ENCODE measurements around the gene AKR7A2.
A peak's percentile ranks its signal among the peaks of the same experiment; 100 is the strongest.

Gene AKR7A2

GRCh38 chr1:19311503-19311930, 427 bp downstream of the AKR7A2 start:
- peak; percentile 49 for ATAC-seq
- TF ChIP-seq ZFP30 (CRISPR knock-in tag; IDR thresholded peaks at IDR 0.05) (no peak), PPARA (CRISPR knock-in tag; IDR thresholded peaks at IDR 0.05; ENCODE audit: borderline replicate concordance) (no peak), ZNF70 (CRISPR knock-in tag; IDR thresholded peaks at IDR 0.05) (no peak), GLIS3 (CRISPR knock-in tag; IDR thresholded peaks at IDR 0.05) (no peak), ZC3H10 (CRISPR knock-in tag; IDR thresholded peaks at IDR 0.05) (no peak), PATZ1 (CRISPR knock-in tag; IDR thresholded peaks at IDR 0.05; ENCODE audit: borderline replicate concordance) (no peak), TCF4 (CRISPR knock-in tag; IDR thresholded peaks at IDR 0.05; ENCODE audit: borderline replicate concordance) (no peak), ARNTL (CRISPR knock-in tag; IDR thresholded peaks at IDR 0.05; ENCODE audit: borderline replicate concordance, low read depth) (no peak), SNAI2 (CRISPR knock-in tag; IDR thresholded peaks at IDR 0.05) (no peak), TOX (CRISPR knock-in tag; IDR thresholded peaks at IDR 0.05; ENCODE audit: borderline replicate concordance) (no peak), CSDC2 (CRISPR knock-in tag; IDR thresholded peaks at IDR 0.05) (no peak), ZNF565 (CRISPR knock-in tag; conservative IDR thresholded peaks at IDR 0.05; ENCODE audit: low read depth) (no peak), ZNF8 (CRISPR knock-in tag; IDR thresholded peaks at IDR 0.05) (no peak), ESRRG (CRISPR knock-in tag; IDR thresholded peaks at IDR 0.05) (no peak), ISL1 (CRISPR knock-in tag; IDR thresholded peaks at IDR 0.05) (no peak), BACH2 (CRISPR knock-in tag; IDR thresholded peaks at IDR 0.05; ENCODE audit: borderline replicate concordance) (no peak)
- TF ChIP-seq, protein P1, sequence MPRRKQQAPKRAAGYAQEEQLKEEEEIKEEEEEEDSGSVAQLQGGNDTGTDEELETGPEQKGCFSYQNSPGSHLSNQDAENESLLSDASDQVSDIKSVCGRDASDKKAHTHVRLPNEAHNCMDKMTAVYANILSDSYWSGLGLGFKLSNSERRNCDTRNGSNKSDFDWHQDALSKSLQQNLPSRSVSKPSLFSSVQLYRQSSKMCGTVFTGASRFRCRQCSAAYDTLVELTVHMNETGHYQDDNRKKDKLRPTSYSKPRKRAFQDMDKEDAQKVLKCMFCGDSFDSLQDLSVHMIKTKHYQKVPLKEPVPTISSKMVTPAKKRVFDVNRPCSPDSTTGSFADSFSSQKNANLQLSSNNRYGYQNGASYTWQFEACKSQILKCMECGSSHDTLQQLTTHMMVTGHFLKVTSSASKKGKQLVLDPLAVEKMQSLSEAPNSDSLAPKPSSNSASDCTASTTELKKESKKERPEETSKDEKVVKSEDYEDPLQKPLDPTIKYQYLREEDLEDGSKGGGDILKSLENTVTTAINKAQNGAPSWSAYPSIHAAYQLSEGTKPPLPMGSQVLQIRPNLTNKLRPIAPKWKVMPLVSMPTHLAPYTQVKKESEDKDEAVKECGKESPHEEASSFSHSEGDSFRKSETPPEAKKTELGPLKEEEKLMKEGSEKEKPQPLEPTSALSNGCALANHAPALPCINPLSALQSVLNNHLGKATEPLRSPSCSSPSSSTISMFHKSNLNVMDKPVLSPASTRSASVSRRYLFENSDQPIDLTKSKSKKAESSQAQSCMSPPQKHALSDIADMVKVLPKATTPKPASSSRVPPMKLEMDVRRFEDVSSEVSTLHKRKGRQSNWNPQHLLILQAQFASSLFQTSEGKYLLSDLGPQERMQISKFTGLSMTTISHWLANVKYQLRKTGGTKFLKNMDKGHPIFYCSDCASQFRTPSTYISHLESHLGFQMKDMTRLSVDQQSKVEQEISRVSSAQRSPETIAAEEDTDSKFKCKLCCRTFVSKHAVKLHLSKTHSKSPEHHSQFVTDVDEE (CRISPR knock-in tag; IDR thresholded peaks at IDR 0.05), result no peak
- TF ChIP-seq, protein P2, sequence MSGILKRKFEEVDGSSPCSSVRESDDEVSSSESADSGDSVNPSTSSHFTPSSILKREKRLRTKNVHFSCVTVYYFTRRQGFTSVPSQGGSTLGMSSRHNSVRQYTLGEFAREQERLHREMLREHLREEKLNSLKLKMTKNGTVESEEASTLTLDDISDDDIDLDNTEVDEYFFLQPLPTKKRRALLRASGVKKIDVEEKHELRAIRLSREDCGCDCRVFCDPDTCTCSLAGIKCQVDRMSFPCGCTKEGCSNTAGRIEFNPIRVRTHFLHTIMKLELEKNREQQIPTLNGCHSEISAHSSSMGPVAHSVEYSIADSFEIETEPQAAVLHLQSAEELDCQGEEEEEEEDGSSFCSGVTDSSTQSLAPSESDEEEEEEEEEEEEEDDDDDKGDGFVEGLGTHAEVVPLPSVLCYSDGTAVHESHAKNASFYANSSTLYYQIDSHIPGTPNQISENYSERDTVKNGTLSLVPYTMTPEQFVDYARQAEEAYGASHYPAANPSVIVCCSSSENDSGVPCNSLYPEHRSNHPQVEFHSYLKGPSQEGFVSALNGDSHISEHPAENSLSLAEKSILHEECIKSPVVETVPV (CRISPR knock-in tag; IDR thresholded peaks at IDR 0.05), result no peak
- TF ChIP-seq, protein P3, sequence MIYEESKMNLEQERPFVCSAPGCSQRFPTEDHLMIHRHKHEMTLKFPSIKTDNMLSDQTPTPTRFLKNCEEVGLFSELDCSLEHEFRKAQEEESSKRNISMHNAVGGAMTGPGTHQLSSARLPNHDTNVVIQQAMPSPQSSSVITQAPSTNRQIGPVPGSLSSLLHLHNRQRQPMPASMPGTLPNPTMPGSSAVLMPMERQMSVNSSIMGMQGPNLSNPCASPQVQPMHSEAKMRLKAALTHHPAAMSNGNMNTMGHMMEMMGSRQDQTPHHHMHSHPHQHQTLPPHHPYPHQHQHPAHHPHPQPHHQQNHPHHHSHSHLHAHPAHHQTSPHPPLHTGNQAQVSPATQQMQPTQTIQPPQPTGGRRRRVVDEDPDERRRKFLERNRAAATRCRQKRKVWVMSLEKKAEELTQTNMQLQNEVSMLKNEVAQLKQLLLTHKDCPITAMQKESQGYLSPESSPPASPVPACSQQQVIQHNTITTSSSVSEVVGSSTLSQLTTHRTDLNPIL (CRISPR knock-in tag; IDR thresholded peaks at IDR 0.05; ENCODE audit: low read depth), result no peak

DNA sequence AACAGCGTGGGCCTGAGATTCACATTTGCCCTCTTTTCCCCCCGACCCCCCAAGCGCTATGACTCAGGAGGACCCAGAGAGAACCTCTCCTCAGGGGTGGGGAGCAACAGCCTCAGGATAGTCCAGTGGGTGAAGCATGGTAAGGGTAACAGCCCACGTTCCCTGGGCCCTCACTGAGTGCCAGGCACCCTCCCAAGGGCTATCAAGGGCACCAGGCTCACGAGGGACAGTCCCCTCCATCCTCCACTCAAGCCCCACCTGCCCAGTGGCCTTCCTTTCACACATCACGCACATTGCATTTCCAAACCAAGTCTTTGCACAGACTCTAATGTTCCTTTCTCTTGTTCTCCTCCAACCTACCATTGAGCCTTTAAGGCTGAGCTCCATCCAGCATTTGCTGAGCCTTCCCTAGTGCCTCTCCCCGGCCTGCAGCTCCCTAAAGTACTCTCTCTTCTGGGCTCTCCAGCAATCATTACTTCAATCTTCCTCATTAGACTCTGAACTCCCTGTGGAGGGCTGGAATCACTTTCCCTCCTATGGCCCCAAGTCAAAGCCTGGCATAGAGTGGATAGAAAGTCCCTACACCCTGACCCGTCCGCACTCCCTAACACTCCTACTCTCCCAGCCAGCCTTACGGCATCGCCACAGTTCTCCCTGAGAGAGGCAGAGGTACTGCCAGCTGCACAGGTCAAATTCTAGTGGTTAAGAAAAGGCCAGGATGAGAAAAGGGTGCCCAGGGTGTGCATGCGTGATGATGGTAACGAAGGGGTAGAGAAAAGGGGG, 1.0 kb downstream of the AKR7A2 start:
- ATAC-seq, result peak; percentile 40
- TF ChIP-seq ESRRG (CRISPR knock-in tag; IDR thresholded peaks at IDR 0.05), result no peak
- TF ChIP-seq, protein P2 (CRISPR knock-in tag; IDR thresholded peaks at IDR 0.05), result no peak
- TF ChIP-seq TCF4 (CRISPR knock-in tag; IDR thresholded peaks at IDR 0.05; ENCODE audit: borderline replicate concordance), result no peak
- TF ChIP-seq CSDC2 (CRISPR knock-in tag; IDR thresholded peaks at IDR 0.05), result no peak
- TF ChIP-seq OSR1 (CRISPR knock-in tag; IDR thresholded peaks at IDR 0.05), result no peak
- TF ChIP-seq GLIS3 (CRISPR knock-in tag; IDR thresholded peaks at IDR 0.05), result no peak
- TF ChIP-seq PPARA (CRISPR knock-in tag; IDR thresholded peaks at IDR 0.05; ENCODE audit: borderline replicate concordance), result no peak
- TF ChIP-seq ZFP3 (CRISPR knock-in tag; IDR thresholded peaks at IDR 0.05), result no peak
- TF ChIP-seq ZNF565 (CRISPR knock-in tag; conservative IDR thresholded peaks at IDR 0.05; ENCODE audit: low read depth), result no peak
- no peak for TF ChIP-seq SNAI2 (CRISPR knock-in tag; IDR thresholded peaks at IDR 0.05)
- TF ChIP-seq TOX (CRISPR knock-in tag; IDR thresholded peaks at IDR 0.05; ENCODE audit: borderline replicate concordance), result no peak
- no peak for TF ChIP-seq ZNF8 (CRISPR knock-in tag; IDR thresholded peaks at IDR 0.05)
- TF ChIP-seq PATZ1 (CRISPR knock-in tag; IDR thresholded peaks at IDR 0.05; ENCODE audit: borderline replicate concordance), result no peak
- TF ChIP-seq, protein P4, sequence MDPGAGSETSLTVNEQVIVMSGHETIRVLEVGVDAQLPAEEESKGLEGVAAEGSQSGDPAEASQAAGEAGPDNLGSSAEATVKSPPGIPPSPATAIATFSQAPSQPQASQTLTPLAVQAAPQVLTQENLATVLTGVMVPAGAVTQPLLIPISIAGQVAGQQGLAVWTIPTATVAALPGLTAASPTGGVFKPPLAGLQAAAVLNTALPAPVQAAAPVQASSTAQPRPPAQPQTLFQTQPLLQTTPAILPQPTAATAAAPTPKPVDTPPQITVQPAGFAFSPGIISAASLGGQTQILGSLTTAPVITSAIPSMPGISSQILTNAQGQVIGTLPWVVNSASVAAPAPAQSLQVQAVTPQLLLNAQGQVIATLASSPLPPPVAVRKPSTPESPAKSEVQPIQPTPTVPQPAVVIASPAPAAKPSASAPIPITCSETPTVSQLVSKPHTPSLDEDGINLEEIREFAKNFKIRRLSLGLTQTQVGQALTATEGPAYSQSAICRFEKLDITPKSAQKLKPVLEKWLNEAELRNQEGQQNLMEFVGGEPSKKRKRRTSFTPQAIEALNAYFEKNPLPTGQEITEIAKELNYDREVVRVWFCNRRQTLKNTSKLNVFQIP (CRISPR knock-in tag; IDR thresholded peaks at IDR 0.05; ENCODE audit: borderline replicate concordance, low read depth), result no peak

All from SK-N-SH treated with all-trans-retinoic acid at 6 μM for 48 hours (cell line).